Choroid plexus epithelial cell (primary cell): ENCODE data around the gene CFD.
A peak's percentile ranks its signal among the peaks of the same experiment; 100 is the strongest.

Experiments
- DNase-seq: peaks from one replicate; pipeline ENCODE4 v3.0.0-alpha.2; 2010; ENCODE audit warnings: low read depth
- H3K4me3 ChIP-seq: 2 replicates; pipeline ENCODE4 v1.5.1; 2011; ENCODE audit warnings: low read depth, mild to moderate bottlenecking, control low read depth, low read length, moderate library complexity
- CTCF ChIP-seq: conservative IDR thresholded peaks from 2 replicates; pipeline ENCODE4 v1.5.1; 2011; ENCODE audit warnings: low read depth, mild to moderate bottlenecking, control low read depth, inconsistent platforms, low read length, moderate library complexity

Gene CFD

GRCh38 chr19:867301-867793 is 7.9 kb downstream of the CFD start:
- H3K4me3 ChIP-seq, result no peak overlapping the region
- peak; percentile 88 for DNase-seq
- no peak for TF ChIP-seq CTCF

DNA sequence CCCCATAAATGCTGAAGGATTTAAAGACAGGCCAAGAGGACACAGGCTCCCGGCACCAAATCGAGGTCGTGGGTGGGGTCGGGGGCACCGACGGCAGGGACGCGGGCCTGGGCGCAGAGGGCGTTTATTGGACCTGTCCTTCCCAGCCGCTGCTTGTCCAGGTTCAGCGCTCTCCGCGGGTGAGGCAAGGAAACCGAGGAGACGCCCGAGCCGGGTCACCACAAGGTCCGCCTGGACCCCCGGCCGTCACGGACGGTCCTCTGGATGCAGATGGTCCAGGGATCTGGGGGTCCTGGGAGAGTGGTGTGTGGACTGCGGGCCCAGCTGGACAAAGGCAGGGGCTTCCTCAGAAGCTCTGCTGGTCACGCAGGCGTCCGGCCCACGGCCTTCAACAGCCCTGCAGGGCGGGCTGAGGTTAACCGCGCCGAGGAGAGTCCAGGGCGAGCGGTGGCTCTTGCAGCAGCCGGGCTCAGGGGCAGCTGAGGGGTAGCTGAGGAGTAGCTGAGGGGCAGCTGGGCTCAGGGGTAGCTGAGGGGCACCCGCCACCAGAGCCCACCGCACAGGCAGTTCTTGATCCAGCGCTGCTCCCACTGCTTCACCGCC is 8.5 kb downstream of the CFD start:
- H3K4me3 ChIP-seq, result no peak overlapping the region
- TF ChIP-seq CTCF, result no peak
- no peak for DNase-seq

GRCh38 chr19:868458-869244 is 9.2 kb downstream of the CFD start:
- DNase-seq, result no peak
- TF ChIP-seq CTCF, result no peak
- no peak overlapping the region for H3K4me3 ChIP-seq

- DNase-seq, result peak; percentile 96
- H3K4me3 ChIP-seq, result no peak overlapping the region
- TF ChIP-seq CTCF, result no peak
These were observed 10.0 kb downstream of the CFD start for GRCh38 chr19:869245-870177.

DNA sequence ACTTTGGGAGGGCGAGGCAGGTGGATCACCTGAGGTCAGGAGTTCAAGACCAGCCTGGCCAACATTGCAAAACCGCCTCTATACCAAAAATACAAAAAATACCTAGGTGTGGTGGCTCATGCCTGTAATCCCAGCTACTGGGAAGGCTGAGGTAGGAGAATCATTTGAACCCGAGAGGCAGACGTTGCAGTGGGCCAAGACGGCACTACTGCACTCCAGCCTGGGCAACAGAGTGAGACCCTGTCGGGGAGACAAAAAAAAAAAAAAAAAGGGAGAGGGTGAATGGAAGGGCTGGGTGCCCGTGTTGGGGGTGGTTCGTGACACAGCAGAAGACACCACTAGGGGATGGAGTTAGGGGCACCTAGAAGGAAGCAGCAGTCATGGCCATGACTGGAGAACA is 10.8 kb downstream of the CFD start:
- TF ChIP-seq CTCF, result no peak
- no peak overlapping the region for H3K4me3 ChIP-seq
- no peak for DNase-seq

DNA sequence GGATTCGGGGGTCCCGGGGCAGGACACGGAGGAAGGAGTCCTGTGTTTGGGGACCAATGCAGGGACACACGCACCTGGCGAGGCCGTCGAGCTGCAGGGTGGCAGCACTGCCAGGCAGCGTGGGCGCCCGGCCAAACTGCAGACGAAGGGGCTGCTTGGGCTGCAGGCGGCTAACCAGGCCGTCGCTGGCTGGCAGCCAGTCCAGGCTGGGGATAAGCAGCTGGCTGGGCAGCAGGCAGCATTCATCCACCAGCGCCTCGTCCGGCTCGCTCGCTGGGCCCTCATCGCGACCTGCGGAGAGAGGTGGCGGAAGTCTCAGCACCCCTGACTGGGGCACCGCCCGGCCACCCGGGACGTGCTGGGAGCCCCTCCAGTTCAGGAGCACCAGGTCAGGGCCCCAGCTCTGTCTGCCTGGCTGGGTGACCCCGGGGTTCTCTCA is 11.5 kb downstream of the CFD start:
- DNase-seq, result no peak
- H3K4me3 ChIP-seq, result no peak overlapping the region

More for the DNA sequence above, 11.5 kb downstream of the CFD start:
- no peak for TF ChIP-seq CTCF
